GM10847 (cell line): ENCODE results near the gene BEST1.

ENCODE experiments used
- POLR2A ChIP-seq: IDR thresholded peaks from 2 replicates; pipeline ENCODE4 v1.6.1; 2011; ENCODE audit not compliant: insufficient read length; ENCODE audit errors: extremely low read depth

BEST1 gene

DNA sequence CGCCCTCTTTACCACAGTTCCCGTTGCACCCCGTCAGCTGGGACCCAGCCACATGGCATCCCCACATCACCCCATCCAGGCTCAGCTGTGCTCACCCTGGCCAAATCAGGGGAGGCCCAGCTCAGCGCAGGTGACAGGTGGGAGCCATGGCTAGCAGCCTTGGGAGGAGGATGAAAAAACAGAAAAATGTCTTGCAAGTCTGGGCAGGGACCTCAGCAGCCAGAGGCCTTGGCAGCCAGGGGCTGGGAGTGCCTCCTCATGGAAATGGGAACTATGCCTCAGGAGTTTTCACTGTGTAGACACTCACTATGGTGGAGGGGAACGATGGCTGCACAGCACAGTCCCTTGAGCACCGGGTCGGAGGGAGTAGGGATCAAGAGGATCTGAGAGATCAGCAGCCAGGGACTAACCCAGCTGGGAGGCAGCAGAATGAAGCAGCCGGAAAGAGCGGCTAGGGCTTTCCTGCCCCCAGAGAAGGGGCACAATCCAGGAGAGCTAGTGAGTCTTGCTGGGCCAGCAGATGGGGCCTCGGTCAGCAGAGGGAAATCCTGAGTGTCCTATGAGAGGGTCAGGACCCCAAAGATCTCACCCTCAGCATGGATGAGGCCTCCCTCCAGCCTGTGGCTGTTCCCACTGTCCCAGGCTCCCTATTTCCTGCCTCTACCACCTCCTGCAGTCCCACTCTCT lies 23.5 kb downstream of the BEST1 start:
- no peak for TF ChIP-seq POLR2A

- TF ChIP-seq POLR2A, result no peak
Observed at GRCh38 chr11:61974766-61975631, 24.8 kb downstream of the BEST1 start.

DNA sequence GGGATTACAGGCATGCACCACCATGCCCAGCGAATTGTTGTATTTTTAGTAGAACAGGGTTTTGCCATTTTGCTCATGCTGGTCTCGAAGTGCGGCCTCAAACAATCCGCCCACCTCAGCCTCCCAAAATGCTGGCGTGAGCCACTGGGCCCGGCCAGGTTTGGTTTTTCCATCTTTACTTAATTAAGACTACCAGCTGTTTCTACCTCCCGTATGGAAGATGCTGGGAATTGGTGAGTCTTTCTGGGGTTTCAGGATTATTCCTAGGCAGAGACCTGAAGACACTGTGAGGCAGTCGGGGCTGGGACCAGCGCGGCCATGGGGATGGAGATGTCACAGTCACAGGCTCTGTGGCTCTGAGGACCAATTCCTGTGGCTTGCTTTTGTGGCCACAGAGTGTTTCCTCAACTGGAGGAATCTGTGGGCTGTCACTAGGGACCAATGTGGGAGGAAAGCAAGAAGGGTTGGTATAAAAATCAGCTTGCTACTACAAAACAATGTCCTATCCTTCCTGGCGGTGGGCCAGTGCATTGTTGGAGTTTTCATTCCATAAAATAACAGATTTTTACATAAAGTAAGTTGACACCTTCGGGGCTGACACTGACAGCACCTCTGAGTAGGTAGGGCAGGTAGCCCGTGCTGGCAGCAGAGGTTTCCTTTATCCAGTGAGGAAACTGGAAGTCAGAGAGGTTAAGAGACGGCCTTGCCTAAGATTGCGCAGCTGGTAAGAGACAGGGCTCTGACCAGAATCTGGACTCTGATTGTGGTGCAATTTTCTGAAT lies 25.7 kb downstream of the BEST1 start:
- TF ChIP-seq POLR2A, result no peak

DNA sequence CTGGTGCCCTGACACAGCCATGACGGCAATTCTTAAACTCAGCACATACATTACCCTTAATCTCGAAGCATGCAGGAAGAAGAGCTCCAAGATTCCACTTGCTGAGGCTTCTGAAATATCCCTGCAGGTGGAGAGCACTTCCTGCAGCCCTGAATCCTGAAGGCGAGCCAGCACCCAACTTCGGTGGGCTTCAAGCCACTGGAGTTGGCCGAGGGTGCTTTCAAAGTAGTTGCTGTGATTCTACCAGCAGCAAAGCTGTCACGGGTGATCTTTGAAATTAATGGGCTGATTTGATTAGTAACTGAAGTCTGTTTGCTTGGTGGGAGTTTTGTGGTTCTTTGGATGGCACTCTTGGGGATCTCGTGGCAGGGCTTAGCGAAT lies 26.3 kb downstream of the BEST1 start:
- no peak for TF ChIP-seq POLR2A

- TF ChIP-seq POLR2A, result no peak
Observed at GRCh38 chr11:61976813-61977475, 26.8 kb downstream of the BEST1 start.

GRCh38 chr11:61978703-61979661 lies 28.8 kb downstream of the BEST1 start:
- TF ChIP-seq POLR2A, result no peak

DNA sequence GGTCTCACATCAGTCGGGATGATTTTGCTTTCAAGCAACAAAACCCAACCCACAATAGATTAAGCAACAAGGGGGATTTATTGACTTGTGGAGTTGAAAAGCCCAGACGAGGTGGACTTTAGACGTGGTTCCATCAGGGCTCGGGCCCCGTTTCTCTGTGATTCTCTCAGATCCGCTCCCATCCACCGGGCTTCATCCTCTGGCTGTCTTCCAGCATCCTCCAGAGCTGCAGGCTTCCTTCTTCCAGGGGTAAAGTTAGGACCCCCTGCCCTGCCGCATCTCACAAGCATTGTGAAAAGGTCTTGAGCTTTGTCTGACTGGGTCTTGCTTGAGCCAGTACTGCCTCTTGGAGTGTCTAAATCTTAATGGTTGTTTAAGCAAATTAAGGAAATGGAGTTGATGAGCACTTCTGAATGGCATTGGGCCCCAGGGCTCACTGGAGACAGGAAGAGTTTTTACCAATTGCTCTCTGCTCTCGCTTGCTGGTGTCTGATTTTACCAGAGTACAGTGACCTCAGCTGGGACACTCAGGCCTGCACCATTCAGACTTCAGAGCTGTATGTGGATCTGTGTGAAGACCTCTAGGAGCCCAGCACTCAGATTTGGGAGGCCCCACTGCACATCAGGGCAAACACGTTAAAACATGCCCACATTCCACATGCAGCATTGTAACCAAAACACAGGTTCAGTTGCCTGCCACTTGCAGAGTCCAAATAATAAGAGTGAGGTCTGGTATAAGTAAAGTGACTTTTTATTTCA lies 30.8 kb downstream of the BEST1 start:
- no peak for TF ChIP-seq POLR2A

DNA sequence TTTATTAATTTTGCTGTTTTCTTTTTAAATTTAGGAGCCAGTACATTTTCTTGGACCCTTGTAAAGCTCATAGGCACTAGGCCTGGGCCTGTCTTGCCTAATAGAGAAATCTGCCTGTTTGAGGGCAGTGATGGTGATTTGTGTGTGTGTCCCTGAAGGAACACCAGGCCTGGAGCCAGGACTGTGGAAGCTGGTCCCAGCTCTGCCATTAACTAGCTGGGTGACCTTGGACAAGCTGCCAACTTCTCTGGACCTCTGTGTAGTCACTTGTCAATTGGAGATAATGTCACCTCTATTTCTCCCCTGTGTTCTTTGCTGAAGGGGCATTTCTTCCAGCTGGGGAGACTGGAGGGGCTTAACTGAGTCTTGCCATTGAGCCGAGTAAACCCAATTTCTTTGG lies 33.3 kb downstream of the BEST1 start:
- TF ChIP-seq POLR2A, result no peak

GRCh38 chr11:61985869-61986268 lies 35.7 kb downstream of the BEST1 start:
- no peak for TF ChIP-seq POLR2A

GRCh38 chr11:61994981-61995380 lies 44.8 kb downstream of the BEST1 start:
- no peak for TF ChIP-seq POLR2A

- no peak for TF ChIP-seq POLR2A
Observed at GRCh38 chr11:61996933-61997332, 46.8 kb downstream of the BEST1 start.

- TF ChIP-seq POLR2A, result no peak
Observed at GRCh38 chr11:61999141-61999975, 49.2 kb downstream of the BEST1 start.

- no peak for TF ChIP-seq POLR2A
Observed at GRCh38 chr11:62000539-62001446, 50.6 kb downstream of the BEST1 start.
